Measurements from ENCODE around the gene F11R. TPM values are rescaled to one million over a fixed set of nuclear protein-coding genes. Genes with fewer than 3 reads are reported as not detected.

F11R gene
- total and polyA plus RNA-seq, 2 of the 4 experiments (the other 2 are of a cell fraction) = 0.79 to 2.2 TPM

GRCh38 chr1:160954158-160955104 lies 66.5 kb downstream of the F11R start, which contains the start of gene ITLN2 (continued):
- TF ChIP-seq CHD1 (IDR thresholded peaks at IDR 0.05; ENCODE audit: low read depth, low read length) (no peak), MAFK (IDR thresholded peaks at IDR 0.05; ENCODE audit: low read depth, low read length) (no peak)

GRCh38 chr1:160953030-160953429 lies 67.9 kb downstream of the F11R start:
- Histone ChIP-seq H3K56ac (ENCODE audit: extremely low read depth, insufficient read depth, low read length) (no peak overlapping the region), H2AFZ (replicated peaks; ENCODE audit: low read length, poor library complexity) (no peak overlapping the region), H3K9me3 (ENCODE audit: control insufficient read depth, insufficient read depth, low read length) (no peaks in the 10 kb centered on the region), H3K36me3 (ENCODE audit: control insufficient read depth, insufficient read depth, low read length) (no peaks in the 10 kb centered on the region), H2AK9ac (replicated peaks; ENCODE audit: low read depth, low read length, poor library complexity) (no peak overlapping the region), H3K27me3 (ENCODE audit: control insufficient read depth, insufficient read depth, low read length) (peaks cover 7% of the 10 kb centered on the region; the same call in 1 of the 2 replicates), H3K9ac (ENCODE audit: low read depth, low read length) (no peak overlapping the region), H3K4ac (ENCODE audit: low read depth, low read length) (no peak overlapping the region), H3K27ac (ENCODE audit: insufficient read depth, low read length) (no peak overlapping the region), H3K4me1 (ENCODE audit: control insufficient read depth, insufficient read depth, low read length) (no peaks in the 10 kb centered on the region), H3K14ac (replicated peaks; ENCODE audit: low read depth, low read length) (no peak overlapping the region), H3K18ac (ENCODE audit: low read depth, low read length) (no peak overlapping the region), H2BK120ac (ENCODE audit: low read depth, low read length) (no peak overlapping the region), H4K8ac (ENCODE audit: low read depth in 2 of 2, low read length in 2 of 2) (no peak overlapping the region), H2BK5ac (ENCODE audit: low read depth, low read length, poor library complexity, severe bottlenecking) (no peak overlapping the region), H3K4me2 (ENCODE audit: low read depth, low read length) (no peak overlapping the region), H3K23ac (ENCODE audit: low read depth, low read length) (no peak overlapping the region), H4K91ac (ENCODE audit: insufficient read depth, low read depth, low read length) (no peak overlapping the region), H2BK20ac (ENCODE audit: low read depth, low read length) (no peak overlapping the region), H4K5ac (ENCODE audit: low read depth, low read length) (no peak overlapping the region), H3K4me3 (ENCODE audit: insufficient read depth, low read depth, low read length) (no peak overlapping the region), H3K79me1 (ENCODE audit: low read depth in 1 of 2, low read length in 2 of 2) (no peaks in the 10 kb centered on the region), H2BK15ac (ENCODE audit: low read depth, low read length) (no peak overlapping the region), H4K20me1 (ENCODE audit: insufficient read depth, low read length) (no peaks in the 10 kb centered on the region), H2AK5ac (ENCODE audit: low read depth, low read length) (no peak overlapping the region), H3K9me1 (ENCODE audit: insufficient read depth, low read length) (no peaks in the 10 kb centered on the region)
- ATAC-seq (ENCODE audit: low read depth) (no peak), DNase-seq (no peak)
- POLR2A ChIA-PET (ENCODE audit: unreplicated experiment) = no interaction called here
- BruUV-seq (replicated peaks) = no TSS peak
- in situ Hi-C loops (cut with MboI; ENCODE audit: low sequenced_read_pairs) = no loop called here
- dilution Hi-C loops (cut with HindIII; ENCODE audit: low sequenced_read_pairs, unreplicated experiment) = no loop called here
- CTCF ChIA-PET = no interaction called here
- intact Hi-C loops (cut with micrococcal nuclease) = no loop called here
- WGBS, 2 experiments (ENCODE audit: extremely low coverage in 2 of 2, insufficient read length in 1 of 2) = no CpG with 5 or more reads among the region's 3 CpGs
- TF ChIP-seq MAFK (IDR thresholded peaks at IDR 0.05; ENCODE audit: low read depth, low read length) (no peak), BHLHE40 (IDR thresholded peaks at IDR 0.05; ENCODE audit: low read depth, low read length) (no peak), MAZ (IDR thresholded peaks at IDR 0.05; ENCODE audit: borderline replicate concordance, low read depth, low read length) (no peak), FOS (IDR thresholded peaks at IDR 0.05; ENCODE audit: low read depth, low read length) (no peak), RCOR1 (IDR thresholded peaks at IDR 0.05; ENCODE audit: insufficient replicate concordance, low read length) (no peak), POLR2A (IDR thresholded peaks at IDR 0.05; ENCODE audit: low read depth, low read length) (no peak), SMC3 (IDR thresholded peaks at IDR 0.05; ENCODE audit: low read depth, low read length) (no peak), MXI1 (IDR thresholded peaks at IDR 0.05; ENCODE audit: borderline replicate concordance, low read depth, low read length) (no peak), RAD21 (IDR thresholded peaks at IDR 0.05; ENCODE audit: low read length) (no peak), RFX5 (IDR thresholded peaks at IDR 0.05; ENCODE audit: low read depth, low read length) (no peak)
- TF ChIP-seq, protein P1, sequence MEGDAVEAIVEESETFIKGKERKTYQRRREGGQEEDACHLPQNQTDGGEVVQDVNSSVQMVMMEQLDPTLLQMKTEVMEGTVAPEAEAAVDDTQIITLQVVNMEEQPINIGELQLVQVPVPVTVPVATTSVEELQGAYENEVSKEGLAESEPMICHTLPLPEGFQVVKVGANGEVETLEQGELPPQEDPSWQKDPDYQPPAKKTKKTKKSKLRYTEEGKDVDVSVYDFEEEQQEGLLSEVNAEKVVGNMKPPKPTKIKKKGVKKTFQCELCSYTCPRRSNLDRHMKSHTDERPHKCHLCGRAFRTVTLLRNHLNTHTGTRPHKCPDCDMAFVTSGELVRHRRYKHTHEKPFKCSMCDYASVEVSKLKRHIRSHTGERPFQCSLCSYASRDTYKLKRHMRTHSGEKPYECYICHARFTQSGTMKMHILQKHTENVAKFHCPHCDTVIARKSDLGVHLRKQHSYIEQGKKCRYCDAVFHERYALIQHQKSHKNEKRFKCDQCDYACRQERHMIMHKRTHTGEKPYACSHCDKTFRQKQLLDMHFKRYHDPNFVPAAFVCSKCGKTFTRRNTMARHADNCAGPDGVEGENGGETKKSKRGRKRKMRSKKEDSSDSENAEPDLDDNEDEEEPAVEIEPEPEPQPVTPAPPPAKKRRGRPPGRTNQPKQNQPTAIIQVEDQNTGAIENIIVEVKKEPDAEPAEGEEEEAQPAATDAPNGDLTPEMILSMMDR (conservative IDR thresholded peaks at IDR 0.05; ENCODE audit: low read depth, low read length) = no peak
- TF ChIP-seq, protein P2, sequence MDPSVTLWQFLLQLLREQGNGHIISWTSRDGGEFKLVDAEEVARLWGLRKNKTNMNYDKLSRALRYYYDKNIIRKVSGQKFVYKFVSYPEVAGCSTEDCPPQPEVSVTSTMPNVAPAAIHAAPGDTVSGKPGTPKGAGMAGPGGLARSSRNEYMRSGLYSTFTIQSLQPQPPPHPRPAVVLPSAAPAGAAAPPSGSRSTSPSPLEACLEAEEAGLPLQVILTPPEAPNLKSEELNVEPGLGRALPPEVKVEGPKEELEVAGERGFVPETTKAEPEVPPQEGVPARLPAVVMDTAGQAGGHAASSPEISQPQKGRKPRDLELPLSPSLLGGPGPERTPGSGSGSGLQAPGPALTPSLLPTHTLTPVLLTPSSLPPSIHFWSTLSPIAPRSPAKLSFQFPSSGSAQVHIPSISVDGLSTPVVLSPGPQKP (IDR thresholded peaks at IDR 0.05; ENCODE audit: borderline replicate concordance, low read depth, low read length) = no peak

Data from IMR-90 (cell line).